ENCODE data around the gene LRRC7.

LRRC7 gene

GRCh38 chr1:70075761-70076160, 508.0 kb downstream of the LRRC7 start:
- DNase-seq (ENCODE audit: insufficient read length, low spot score) (no peak), FAIRE-seq (no peak)

- DNase-seq (ENCODE audit: insufficient read length, low spot score), result no peak
- FAIRE-seq, result no peak
Observed at GRCh38 chr1:70077066-70077465, 509.3 kb downstream of the LRRC7 start.

GRCh38 chr1:70079546-70079945, 511.8 kb downstream of the LRRC7 start:
- FAIRE-seq, result no peak

GRCh38 chr1:70083519-70083918, 515.8 kb downstream of the LRRC7 start:
- no peak for DNase-seq (ENCODE audit: insufficient read length, low spot score)
- FAIRE-seq, result no peak

More at GRCh38 chr1:70079546-70079945, 511.8 kb downstream of the LRRC7 start:
- DNase-seq (ENCODE audit: insufficient read length, low spot score), result no peak

GRCh38 chr1:70084314-70084915, 516.7 kb downstream of the LRRC7 start:
- FAIRE-seq (no peak), DNase-seq (ENCODE audit: insufficient read length, low spot score) (no peak)

- FAIRE-seq (no peak), DNase-seq (ENCODE audit: insufficient read length, low spot score) (no peak)
Observed at GRCh38 chr1:70085521-70085920, 517.8 kb downstream of the LRRC7 start.

GRCh38 chr1:70086897-70087296, 519.2 kb downstream of the LRRC7 start:
- DNase-seq (ENCODE audit: insufficient read length, low spot score) (no peak), FAIRE-seq (no peak)

- DNase-seq (ENCODE audit: insufficient read length, low spot score) (no peak), FAIRE-seq (no peak)
Observed at GRCh38 chr1:70090141-70090540, 522.4 kb downstream of the LRRC7 start.

- DNase-seq (ENCODE audit: insufficient read length, low spot score) (no peak), FAIRE-seq (no peak)
Observed at GRCh38 chr1:70090875-70091274, 523.2 kb downstream of the LRRC7 start.

GRCh38 chr1:70091811-70092210, 524.1 kb downstream of the LRRC7 start:
- no peak for DNase-seq (ENCODE audit: insufficient read length, low spot score)
- no peak for FAIRE-seq

- FAIRE-seq, result no peak
- no peak for DNase-seq (ENCODE audit: insufficient read length, low spot score)
Observed at GRCh38 chr1:70092526-70092925, 524.8 kb downstream of the LRRC7 start.

- FAIRE-seq (no peak), DNase-seq (ENCODE audit: insufficient read length, low spot score) (no peak)
Observed at GRCh38 chr1:70093250-70093975, 525.7 kb downstream of the LRRC7 start.

GRCh38 chr1:70101231-70101630, 533.5 kb downstream of the LRRC7 start:
- FAIRE-seq (no peak), DNase-seq (ENCODE audit: insufficient read length, low spot score) (no peak)

GRCh38 chr1:70101774-70102173, 534.1 kb downstream of the LRRC7 start:
- DNase-seq (ENCODE audit: insufficient read length, low spot score), result no peak
- no peak for FAIRE-seq

- FAIRE-seq (no peak), DNase-seq (ENCODE audit: insufficient read length, low spot score) (no peak)
Observed at GRCh38 chr1:70103770-70104169, 536.0 kb downstream of the LRRC7 start.

GRCh38 chr1:70109241-70109640, 541.5 kb downstream of the LRRC7 start:
- no peak for DNase-seq (ENCODE audit: insufficient read length, low spot score)
- no peak for FAIRE-seq

- FAIRE-seq (no peak), DNase-seq (ENCODE audit: insufficient read length, low spot score) (no peak)
Observed at GRCh38 chr1:70112838-70113237, 545.1 kb downstream of the LRRC7 start.

GRCh38 chr1:70115315-70115714, 547.6 kb downstream of the LRRC7 start:
- FAIRE-seq, result no peak
- DNase-seq (ENCODE audit: insufficient read length, low spot score), result no peak

- FAIRE-seq (no peak), DNase-seq (ENCODE audit: insufficient read length, low spot score) (no peak)
Observed at GRCh38 chr1:70117046-70117445, 549.3 kb downstream of the LRRC7 start.

- no peak for FAIRE-seq
- no peak for DNase-seq (ENCODE audit: insufficient read length, low spot score)
Observed at GRCh38 chr1:70134148-70134547, 566.4 kb downstream of the LRRC7 start.

- no peak for FAIRE-seq
- DNase-seq (ENCODE audit: insufficient read length, low spot score), result no peak
Observed at GRCh38 chr1:70140343-70140742, 572.6 kb downstream of the LRRC7 start.

GRCh38 chr1:70140894-70141293, 573.2 kb downstream of the LRRC7 start:
- no peak for FAIRE-seq
- DNase-seq (ENCODE audit: insufficient read length, low spot score), result no peak

- DNase-seq (ENCODE audit: insufficient read length, low spot score) (no peak), FAIRE-seq (no peak)
Observed at GRCh38 chr1:70142075-70142474, 574.4 kb downstream of the LRRC7 start.

All from GM19239 (cell line).